HG03571 (cell line): ENCODE measurements around the gene RIPK4.
"Not testable (repeated sequence)": the region's sequence is repeated elsewhere in the genome, so short reads cannot be mapped to it uniquely, and the experiment has no call there.

Source experiments
- ATAC-seq: cut with Tn5 transposase; IDR thresholded peaks from one replicate; pipeline ENCODE4 v1.9.1; 2021; ENCODE audit not compliant: unreplicated experiment

RIPK4 gene

GRCh38 chr21:41740604-41741252 is 26.1 kb downstream of the RIPK4 start:
- no peak for ATAC-seq

DNA sequence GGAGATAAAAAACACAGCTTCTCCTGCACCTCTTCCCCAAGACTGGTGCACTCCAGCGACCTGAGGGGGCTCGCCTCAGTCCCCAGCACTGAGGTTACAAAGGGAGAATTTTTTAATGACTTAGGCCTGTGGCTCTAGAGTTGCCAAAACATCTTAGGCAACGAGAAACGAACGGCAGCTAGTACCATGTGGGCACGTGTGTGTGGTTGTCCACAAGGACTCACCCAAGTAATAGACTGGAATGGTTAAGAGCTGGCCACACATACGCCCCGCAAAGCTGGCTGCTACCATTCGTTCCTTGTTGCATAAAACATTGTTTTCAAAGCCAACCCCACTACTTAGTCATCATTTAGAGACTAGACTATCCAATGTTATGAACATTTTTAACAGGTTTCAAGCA is 26.9 kb downstream of the RIPK4 start:
- no peak for ATAC-seq

GRCh38 chr21:41739011-41739410 is 27.8 kb downstream of the RIPK4 start:
- ATAC-seq, result no peak

- no peak for ATAC-seq
These were observed 29.1 kb downstream of the RIPK4 start for GRCh38 chr21:41737651-41738324.

GRCh38 chr21:41736423-41736822 is 30.4 kb downstream of the RIPK4 start:
- ATAC-seq, result no peak

DNA sequence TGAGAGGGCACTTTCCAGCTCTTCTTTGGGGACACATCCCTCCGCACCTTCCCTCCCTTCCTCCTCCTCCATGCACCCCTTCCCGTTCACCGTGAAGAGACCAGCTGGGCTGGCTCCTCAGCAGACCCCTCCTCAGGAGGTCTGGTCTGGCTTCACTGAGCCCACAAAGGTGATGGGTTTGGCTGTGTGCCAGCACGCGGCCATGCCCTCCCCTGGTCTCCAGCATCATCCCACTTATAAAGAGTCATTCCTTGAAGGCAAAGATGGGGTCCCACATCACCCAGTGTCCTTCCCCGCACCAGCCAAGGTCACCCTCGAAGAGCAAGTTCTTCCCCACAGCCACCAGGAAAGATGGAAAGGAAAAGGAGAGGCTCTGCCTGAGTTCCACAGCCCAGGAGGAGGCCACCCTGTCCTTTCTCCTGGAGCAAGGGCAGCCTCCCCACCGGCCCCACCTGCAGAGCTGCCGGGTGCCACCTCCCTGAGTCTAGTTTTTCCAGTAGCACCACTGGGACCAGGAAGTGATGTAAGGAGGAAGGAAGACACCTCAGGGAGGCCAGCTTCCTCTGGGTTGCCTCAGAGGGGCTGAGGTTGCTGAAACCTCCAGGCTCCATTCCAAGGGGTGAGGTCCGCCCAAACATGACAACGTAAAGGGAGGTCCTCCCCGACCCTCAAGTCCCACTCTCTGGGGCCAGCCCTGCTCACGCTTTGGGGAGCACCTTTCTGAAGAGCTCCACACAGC is 32.7 kb downstream of the RIPK4 start:
- no peak for ATAC-seq

DNA sequence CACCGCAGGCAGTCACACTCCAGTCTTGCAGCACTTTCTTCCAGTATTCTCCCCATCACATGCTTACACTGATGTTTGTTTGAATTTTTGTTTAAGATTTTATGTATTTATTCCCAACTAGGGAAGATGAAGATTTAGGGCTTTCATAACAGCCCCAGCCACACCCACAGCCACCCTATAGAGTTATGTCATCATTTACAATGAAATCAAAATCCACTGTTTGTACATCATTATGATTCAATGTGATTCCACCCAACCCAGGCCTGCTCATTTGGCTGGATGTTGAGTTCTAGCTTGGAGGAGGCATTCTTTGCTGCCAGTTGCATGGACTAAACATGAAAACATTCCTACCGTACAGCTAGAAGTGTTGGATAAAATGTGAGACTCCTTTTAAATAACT is 35.8 kb downstream of the RIPK4 start:
- no peak for ATAC-seq

GRCh38 chr21:41730367-41730765 is 36.5 kb downstream of the RIPK4 start:
- ATAC-seq, result no peak

DNA sequence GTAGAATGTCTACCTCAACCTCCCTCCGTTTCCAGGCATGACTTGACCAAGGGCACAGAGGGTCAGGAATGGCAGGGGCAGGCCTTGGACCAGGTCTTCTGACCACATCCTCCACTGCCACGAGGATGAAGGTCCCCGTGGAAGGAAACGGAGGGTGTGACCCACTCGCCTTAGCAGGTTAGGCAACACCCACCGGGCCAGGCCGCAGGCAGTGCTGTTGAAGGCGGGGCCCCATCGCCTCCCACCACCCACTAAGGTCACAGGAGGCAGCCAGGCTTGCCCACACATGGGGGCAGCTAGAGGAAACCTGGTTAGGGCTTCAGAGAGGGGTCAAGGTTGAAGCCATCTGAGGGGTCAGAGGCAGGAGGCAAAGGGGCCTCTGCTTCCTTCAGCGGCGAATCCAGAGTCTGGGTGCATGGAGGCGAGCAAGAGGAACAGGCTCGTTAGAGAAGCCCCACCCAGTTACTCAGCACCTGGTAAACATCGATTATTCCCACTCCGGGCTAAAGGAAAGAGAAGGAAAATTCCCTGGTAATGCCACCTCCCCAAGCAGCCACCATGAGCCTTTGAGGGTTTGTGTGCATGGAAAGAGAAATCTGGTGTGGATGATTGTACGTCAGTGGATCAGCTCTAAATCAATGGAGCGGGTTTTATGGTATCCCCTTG is 37.0 kb downstream of the RIPK4 start:
- no peak for ATAC-seq

DNA sequence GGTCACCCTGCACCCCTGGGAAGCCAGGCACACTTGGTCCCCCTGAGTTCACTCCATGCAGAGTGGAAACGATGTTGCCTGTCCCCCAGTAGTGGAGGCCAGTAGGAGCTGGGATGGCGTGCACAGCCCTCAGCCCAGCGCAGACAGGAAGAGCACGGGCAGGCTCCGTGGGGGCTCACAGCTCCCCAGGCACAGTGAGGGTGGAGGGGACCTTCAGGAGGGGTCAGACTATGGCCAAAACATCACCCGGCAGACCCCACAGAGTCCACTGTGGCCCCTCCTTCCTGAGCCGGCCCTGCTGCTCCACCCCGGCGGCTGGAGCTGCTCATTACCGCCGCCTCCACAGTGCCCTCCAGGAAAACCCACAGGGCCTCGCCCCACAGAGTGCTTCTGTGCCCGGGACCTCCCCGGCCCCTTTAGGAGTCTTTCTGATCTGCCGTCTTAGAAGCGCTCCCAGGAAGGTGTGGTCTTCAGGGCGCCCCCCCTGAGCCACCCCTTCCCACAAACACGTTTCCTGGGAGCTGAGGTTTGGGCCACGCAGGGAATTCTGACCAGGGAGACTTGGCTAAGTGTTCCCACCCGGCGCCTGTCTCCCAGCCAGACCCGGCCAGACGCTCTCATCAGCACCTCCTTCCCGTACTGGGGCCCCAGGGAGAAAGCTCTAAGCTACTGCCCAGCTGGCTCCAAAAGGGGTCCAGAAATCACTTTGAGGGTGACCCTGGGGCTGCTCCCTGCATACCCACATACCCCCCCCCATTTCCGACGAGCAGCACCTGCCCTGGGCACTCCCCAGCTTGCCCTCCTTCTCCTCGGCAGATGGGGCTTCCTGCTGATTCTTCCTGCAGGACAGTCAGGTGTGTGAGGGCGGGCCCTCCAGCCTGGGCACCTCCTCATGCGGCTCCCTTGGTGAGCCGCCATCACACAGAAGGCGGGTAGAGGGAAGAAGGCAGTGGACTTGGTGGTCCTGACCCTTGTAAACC is 38.8 kb downstream of the RIPK4 start:
- ATAC-seq, result no peak

DNA sequence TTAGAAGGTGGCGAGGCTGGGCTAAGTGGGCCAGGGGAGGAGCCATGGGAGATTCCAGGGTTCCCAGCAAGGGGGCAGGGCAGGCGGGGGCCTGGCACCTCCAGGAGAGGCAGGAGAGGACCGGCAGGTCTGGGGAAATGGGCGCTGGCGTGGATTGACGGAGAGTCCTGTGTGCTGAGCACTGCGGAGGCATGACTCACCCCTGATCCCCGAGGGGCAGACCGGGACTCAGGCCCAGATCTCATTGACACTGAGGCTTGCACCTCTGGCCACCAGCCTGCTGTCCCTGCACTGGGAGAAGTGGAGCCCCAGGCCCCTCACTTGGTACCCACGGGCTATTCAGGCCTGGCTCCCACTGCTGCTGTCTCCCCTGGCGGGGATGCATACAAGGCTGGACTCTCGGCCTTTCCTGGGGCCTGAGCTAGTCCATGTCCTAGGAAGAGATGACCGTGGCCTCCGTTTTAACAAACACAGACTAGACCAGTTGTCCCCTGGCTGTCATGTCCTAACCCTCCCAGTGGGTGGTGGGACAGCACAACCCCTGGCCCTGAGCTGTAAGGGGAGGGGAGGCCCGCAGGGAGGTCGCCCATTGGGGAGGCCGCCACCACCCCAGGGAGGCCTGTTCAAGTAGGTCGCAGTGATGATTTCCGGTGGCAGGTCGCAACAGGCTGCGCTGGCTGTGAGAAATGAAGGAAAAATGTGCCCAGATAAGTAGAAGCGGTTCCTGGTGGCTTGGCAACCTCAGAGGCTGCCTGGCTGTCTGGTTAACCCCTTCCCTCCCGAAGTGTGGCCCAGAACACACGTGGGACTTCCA is 39.7 kb downstream of the RIPK4 start:
- no peak for ATAC-seq

DNA sequence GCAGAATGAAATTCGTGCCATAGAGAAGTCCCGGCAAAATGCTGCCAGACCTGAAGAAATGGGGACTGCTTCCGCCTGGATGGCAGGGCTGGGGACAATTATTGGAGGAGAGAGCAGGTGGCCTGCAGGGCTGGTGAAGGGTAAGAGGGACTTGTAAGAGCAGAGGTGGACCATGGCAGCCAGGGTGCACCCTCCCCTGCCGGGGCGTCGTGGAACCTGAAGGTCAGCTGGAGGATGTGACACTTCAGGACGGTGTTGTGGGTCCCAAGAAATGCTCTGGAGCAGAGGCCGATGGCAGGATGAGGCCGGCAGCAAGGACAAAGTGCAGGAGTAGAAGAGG is 40.3 kb downstream of the RIPK4 start:
- no peak for ATAC-seq

DNA sequence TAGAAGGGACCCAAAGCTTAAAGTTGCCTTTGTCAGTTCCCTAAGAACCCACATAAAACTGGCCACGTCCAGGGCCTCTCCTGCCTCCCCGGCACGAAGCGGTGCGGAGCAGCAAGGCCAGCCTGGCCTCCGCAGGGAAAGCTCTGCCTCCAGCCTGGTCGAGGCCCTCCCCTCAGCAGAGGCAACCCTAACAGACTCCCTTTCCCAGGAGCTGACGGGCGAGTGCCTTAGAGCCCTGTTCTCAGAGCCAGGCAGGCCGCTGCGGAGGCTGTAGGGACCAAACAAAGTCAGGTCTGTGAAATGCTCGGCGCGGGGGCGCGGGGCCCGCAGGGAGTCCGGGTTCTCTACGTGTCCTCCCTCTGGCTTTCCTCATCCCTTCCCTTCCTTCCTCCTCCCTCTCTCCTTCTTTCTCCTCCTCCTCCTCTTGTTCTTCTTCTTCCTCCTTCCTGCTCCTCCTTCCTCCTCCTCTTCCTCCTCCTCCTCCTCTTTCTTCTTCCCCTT is 40.7 kb downstream of the RIPK4 start:
- ATAC-seq, result no peak

DNA sequence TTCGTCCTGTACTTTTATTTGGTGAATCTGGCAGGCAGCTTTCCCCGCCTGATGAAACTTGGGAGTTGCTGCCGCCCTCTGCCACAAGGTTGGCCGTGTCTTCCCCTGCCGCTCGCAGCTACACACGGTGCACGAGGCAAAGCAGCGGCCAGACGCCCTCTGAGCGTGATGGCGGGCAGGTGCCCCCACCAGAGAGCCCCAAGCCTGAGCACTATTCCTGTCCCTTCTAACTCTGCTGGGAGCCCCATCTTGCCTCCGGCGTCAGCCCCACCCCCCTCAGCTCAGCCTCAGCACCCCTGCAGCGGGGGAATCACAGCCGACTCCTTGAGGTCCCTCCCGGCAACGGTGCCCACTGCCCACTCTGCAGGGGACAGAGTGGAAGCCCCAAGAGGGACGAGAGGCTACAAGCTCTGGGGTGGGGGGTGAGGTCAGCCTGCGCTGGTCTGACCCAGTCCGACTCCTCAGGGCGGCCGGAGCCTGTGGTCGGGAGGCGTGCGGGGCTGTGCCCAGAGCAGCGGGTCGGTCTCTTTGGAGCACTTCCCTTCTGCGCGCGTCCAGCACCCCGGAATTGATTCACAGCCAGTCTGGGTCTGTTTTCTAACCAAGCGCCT is 41.3 kb downstream of the RIPK4 start:
- no peak for ATAC-seq

GRCh38 chr21:41723835-41724234 is 43.0 kb downstream of the RIPK4 start:
- ATAC-seq, result not testable (repeated sequence)

DNA sequence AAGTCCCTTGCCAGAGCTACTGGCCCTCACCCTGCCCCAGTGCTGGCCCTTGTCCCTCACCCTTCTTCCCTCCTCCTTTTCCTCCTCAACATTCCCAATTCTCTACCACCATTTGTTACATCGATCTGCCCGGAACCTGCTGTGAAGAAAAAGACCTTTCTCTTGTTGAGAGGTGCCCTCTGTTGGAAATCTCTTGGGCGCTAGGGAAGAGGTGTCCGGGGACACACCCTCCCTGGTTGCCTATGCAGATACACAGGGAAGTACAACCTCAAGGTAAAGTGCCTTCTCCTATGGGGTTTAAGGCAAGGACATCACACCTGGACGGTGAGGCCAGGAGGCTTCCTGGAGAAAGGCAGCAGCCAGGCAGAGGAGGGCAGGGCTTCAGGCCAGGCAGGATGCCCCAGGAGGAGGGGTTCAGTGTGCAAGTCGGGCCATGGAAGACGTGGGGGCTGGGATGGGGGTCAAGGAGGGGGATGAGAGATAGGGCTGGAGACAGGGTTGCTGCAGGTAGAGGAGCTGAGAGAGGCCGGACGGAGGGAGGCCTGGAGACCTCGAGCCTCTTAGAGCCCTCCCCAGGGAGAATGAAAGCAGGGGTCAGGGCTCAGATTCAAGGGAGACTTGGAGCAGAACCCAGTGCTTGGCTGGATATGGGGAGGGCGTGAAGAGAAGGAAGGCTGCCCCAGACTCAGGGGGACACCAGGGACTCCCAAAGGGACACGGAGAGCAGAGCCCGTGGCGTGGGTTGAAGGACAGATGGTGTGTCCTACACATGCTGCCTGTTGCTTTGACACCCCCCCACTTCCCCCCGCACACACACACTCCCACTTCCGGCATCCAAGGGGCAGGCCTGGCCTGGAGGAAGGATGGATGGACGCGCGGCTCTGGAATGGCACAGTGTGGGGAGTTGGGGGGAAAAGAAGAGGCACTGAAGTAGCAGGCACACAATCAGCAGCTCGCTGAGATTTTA is 44.5 kb downstream of the RIPK4 start:
- ATAC-seq, result no peak

DNA sequence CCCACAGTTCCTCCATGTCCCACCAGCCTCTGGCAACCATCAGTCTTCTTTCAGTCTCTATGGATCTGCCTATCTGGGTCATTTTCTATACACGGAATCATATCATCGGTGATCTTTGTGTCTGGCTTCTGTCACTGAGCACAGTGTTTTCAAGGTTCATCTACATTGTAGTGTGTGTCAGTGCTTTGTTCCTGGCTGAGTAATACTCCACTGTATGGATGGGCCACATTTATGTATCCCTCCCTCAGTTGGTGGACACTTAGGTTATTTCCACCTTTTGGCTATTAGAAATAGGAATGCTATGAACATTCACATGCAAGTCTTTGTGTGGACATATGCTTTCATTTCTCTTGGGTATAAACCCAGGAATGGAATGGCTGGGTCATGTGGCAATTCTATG is 46.6 kb downstream of the RIPK4 start:
- ATAC-seq, result no peak

DNA sequence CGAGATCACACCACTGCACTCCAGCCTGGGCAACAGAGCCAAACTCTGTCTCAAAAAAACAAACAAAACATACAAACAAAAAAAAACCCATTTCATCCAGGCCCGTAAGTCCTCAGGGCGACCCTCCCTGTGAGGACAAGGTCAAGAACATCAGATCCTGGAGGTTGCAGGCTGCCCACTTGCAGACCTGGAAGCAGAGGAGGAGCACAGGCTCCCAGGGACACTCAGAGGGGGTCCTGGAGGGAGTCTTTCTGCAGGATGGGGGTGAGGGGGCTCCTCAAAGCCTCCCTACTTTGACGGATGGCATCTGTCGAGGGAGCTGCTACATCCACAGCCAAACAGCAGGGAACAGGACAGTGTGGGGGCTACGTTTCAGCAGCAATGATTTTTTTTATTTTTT is 47.2 kb downstream of the RIPK4 start:
- no peak for ATAC-seq
